IPS-NIHi7 (cell line): Measurements from ENCODE around the gene OPN3.

ENCODE experiments used
- DNase-seq: peaks from one replicate; pipeline ENCODE4 v3.0.0; 2012; ENCODE audit warnings: mixed read lengths; ENCODE audit errors: extremely low spot score

Gene OPN3

GRCh38 chr1:241617426-241617825 lies 22.7 kb downstream of the OPN3 start:
- no peak for DNase-seq

- DNase-seq = no peak
Observed at GRCh38 chr1:241615043-241615974, 24.9 kb downstream of the OPN3 start.

- DNase-seq = no peak
Observed at GRCh38 chr1:241614572-241614971, 25.6 kb downstream of the OPN3 start.

- no peak for DNase-seq
Observed at GRCh38 chr1:241614144-241614543, 26.0 kb downstream of the OPN3 start.

- no peak for DNase-seq
Observed at GRCh38 chr1:241612533-241613477, 27.4 kb downstream of the OPN3 start.

GRCh38 chr1:241611736-241612135 lies 28.4 kb downstream of the OPN3 start:
- no peak for DNase-seq

- peak; percentile 33 for DNase-seq
Observed at GRCh38 chr1:241611063-241611462, 29.1 kb downstream of the OPN3 start.

GRCh38 chr1:241610056-241610815 lies 29.9 kb downstream of the OPN3 start:
- DNase-seq = no peak

- no peak for DNase-seq
Observed at GRCh38 chr1:241608379-241609033, 31.7 kb downstream of the OPN3 start.

- DNase-seq = no peak
Observed at GRCh38 chr1:241607497-241607896, 32.7 kb downstream of the OPN3 start.

- DNase-seq = no peak
Observed at GRCh38 chr1:241606544-241606943, 33.6 kb downstream of the OPN3 start.

- peak; percentile 65 for DNase-seq
Observed at GRCh38 chr1:241605146-241605805, 34.9 kb downstream of the OPN3 start.

- DNase-seq = no peak
Observed at GRCh38 chr1:241603731-241604245, 36.4 kb downstream of the OPN3 start.

- DNase-seq = no peak
Observed at GRCh38 chr1:241600496-241600901, 39.7 kb downstream of the OPN3 start.

GRCh38 chr1:241598249-241598648 lies 41.9 kb downstream of the OPN3 start:
- DNase-seq = no peak

- no peak for DNase-seq
Observed at GRCh38 chr1:241596633-241597032, 43.5 kb downstream of the OPN3 start.

- DNase-seq = no peak
Observed at GRCh38 chr1:241593186-241593585, 47.0 kb downstream of the OPN3 start.

GRCh38 chr1:241592273-241592958 lies 47.8 kb downstream of the OPN3 start:
- no peak for DNase-seq

- no peak for DNase-seq
Observed at GRCh38 chr1:241591736-241592135, 48.4 kb downstream of the OPN3 start.

GRCh38 chr1:241591317-241591716 lies 48.9 kb downstream of the OPN3 start:
- no peak for DNase-seq
